ENCODE data around the gene RETN.

RETN gene, protein sequence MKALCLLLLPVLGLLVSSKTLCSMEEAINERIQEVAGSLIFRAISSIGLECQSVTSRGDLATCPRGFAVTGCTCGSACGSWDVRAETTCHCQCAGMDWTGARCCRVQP

DNA sequence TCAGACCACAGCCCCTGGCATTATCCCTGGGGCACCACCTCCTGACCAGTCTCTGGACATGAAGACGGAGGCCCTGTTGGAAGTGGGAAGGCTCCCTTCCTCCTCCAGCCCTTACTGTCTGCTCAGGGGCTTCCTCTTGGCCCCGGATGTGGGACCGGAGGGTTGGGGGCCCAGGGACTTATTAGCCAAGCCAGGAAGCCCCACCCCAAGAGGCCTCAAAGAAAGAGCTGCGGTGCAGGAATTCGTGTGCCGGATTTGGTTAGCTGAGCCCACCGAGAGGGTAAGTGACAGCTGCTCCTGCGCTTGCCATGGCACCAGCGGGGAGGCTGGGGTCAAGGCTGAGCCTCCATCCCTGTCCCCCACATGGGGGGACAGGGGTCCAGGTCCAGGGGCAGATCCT, at the start of gene RETN:
Gene RETN (plus strand): TSS at position 208 of the 400 bp plus-strand sequence. CDS start 278 bp downstream, outside the sequence.
- DNase-seq (ENCODE audit: low spot score): no peak

GRCh38 chr19:7619671-7620441, 49.0 kb upstream of the RETN start:
- DNase-seq (ENCODE audit: low spot score): no peak

GRCh38 chr19:7620442-7621412, 48.1 kb upstream of the RETN start:
- DNase-seq (ENCODE audit: low spot score): no peak

- no peak for DNase-seq (ENCODE audit: low spot score)
Observed at GRCh38 chr19:7622933-7623685, 45.7 kb upstream of the RETN start.

DNA sequence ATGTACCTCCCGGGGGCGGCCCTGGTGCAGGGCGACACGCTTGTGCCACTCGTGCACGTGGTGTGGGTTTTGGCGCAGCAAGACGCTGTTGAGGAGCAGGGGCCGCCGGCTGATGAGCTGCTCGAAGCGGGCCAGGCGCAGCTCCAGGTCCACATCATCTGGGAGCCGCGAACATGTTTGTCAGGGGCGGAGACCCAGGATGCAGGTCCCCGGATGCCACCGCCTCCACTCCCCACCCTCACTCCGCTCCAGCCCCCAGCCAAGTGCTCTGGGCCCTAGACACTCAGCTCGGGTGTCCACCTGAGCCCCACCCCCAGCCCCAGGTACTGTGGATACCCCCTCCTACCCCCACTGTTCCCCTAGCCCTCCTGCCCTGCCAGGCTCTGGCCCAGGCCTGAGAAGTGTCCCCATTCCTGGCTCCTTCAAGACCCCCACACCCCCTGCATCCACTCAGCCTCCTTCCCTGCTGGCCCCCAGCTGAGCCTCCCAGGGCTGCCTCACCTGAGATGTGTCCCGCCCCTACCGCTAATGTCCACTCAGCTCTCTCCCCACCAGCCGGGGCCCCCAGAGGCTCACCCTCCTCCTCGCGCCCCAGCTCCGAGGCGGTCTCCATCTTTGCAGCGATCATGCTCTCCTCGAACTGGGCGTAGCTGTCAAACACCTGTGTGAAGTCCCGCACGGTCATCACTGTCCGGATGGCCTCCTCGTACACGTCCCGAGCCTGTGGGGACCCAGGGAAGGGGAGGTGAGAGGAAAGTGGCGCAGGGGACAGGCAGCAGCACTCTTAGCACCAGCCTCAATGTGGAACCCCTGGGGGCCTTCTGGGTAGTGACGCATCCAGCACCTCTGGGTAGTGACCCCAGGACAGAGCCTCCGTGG, 44.9 kb upstream of the RETN start:
- DNase-seq (ENCODE audit: low spot score): no peak

GRCh38 chr19:7624810-7625209, 44.0 kb upstream of the RETN start:
- DNase-seq (ENCODE audit: low spot score): no peak

- DNase-seq (ENCODE audit: low spot score): no peak
Observed at GRCh38 chr19:7625763-7626372, 43.0 kb upstream of the RETN start.

DNA sequence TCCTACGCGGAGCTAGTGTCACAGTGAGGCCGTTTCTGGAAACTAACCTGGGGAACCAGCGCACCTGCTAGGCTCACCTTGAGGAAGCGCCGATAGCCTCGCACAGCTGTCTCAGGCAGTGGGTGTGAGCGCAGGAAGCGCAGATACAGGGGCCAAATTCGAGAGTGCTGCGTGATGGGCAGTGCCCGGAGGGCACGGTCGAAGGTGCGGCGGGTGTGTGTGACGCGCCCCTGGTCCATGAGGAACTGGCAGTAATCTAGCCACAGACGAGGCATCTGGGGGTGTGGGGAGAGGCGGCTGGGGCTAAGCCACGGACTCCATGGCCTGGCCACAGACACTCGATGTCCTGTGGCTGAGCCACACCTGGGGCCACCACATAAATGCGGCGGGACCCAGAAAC, 41.7 kb upstream of the RETN start:
- DNase-seq (ENCODE audit: low spot score): no peak

DNA sequence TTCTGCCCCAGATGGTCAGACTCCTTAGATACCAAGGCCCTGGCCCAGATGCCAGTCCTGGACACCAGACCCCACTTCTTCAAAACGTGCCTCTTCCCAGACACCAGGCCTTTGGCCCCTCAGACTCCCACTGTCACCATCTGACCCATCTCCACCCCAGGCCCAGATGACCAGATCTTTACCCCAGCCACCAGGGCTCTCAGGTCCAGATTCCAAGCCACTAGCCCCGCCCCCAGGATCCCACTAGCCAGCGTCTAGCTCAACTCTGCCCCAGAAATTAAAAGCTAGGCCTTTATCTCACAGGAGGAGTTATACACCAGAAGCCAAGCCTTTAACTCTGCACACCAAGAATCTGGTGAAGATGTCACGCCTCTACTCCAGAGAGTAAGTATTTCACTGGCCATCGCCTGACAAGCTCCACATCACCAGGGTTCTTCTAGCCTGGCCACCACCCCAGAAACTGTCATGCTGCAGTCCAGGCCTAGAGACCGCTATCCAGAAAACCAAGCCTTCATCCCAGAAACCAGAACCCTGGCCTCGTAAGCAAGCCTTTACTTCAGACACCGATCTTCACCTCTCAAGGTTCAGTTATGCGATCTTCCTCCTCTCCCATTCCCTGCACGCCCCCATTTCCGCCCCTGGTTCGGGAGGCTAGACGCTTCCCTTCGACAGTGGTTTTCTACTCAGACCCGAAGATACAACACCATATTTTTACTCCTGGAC, 40.1 kb upstream of the RETN start:
- DNase-seq (ENCODE audit: low spot score): no peak

GRCh38 chr19:7629347-7630054, 39.3 kb upstream of the RETN start, which contains the start of the genes PET100 and XAB2:
Gene PET100, plus strand, starts transcription at chr19:7629793. Its CDS starts 41 bp downstream, at chr19:7629834.
Gene XAB2, minus strand, starts transcription at chr19:7629545. Its CDS starts 18 bp downstream, at chr19:7629527.
- DNase-seq (ENCODE audit: low spot score): peak; percentile 97

GRCh38 chr19:7631577-7631976, 37.3 kb upstream of the RETN start:
- no peak for DNase-seq (ENCODE audit: low spot score)

DNA sequence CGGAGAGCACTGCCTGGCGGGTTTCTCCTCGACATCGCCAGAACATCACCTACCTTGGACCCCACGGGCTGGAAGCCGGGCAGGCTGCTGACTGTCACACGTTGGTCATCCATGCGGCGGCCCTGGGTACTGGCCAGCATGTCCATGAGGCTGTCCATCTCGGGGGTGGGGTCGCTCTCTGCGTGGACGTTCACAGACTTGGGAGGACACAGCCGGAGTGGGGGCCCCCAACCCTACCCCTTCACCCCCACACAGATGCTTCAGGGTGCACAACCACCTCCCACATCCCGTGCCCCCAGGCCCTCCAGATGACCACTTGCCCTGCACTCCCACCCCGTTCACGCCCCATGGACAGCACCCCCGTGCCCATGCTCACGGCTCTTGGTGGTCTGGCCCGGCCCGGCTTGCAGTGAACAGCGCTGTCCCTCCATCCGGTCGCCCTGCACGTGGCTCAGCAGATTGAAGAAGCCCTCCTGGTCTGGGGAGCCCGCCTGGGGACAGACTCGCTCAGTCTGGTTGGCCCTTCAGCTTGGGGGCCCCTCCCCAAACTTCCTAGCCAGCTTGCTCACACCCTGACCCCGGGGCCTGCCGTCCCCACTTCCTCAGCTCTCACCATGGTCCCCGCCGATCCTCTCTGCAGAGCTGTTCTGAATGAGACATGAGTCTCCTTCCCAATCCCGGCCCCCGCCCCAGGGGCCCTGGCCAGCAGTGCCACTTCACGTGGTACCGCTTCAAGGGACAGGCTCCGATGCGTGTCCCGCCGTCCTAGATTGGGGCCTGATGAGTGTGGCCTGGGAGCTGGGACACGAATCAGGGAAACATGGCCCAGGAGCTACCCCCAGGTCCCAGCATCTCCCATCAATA, 36.3 kb upstream of the RETN start:
- DNase-seq (ENCODE audit: low spot score): no peak

DNA sequence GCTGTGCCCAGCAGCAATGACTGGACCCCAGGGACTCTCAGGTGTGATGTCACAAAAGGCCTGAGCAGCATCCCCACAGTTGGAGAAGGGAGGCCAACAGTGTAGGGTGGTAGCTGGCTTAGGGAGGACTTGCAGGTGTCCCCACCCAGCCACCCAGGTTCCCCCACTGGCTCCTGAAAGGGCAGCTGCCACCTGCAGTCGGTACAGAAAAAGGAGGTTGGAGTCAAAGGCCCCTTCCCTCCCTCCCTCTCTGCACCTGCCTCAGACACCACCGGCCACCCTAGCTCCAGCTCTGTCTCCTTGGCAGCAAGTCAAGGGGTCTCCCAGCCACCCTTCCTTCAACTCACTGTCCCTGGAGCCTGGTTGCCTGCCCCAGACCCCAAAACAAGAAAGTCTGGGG, 35.2 kb upstream of the RETN start, which contains the start of gene PCP2:
Gene PCP2 (minus strand): TSS at position 22 of the 400 bp plus-strand sequence. CDS start 262 bp downstream, outside the sequence.
- no peak for DNase-seq (ENCODE audit: low spot score)

GRCh38 chr19:7635670-7636069, 33.2 kb upstream of the RETN start:
- DNase-seq (ENCODE audit: low spot score): no peak

DNA sequence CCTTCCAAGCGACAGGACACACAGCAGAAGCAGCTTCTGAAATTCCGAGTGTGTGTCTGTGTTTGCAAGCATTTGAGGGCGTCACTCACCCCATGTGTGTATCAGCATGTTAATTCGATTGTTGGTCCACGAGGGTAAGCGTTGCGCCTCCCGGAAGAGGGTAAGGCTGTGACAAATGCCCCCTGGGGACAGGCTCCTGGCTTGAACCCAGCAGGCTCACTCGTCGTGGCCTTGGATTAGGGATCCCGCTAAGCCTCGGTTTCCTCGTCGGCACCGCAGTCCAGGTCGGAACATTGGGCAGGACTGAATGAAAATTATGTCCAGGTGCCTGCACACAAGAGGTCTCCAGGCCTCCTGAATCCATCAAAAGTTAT, 32.5 kb upstream of the RETN start:
- no peak for DNase-seq (ENCODE audit: low spot score)

- DNase-seq (ENCODE audit: low spot score): no peak
Observed at GRCh38 chr19:7636691-7637373, 32.0 kb upstream of the RETN start, which contains the start of gene STXBP2. Gene STXBP2, plus strand, starts transcription at chr19:7637110. Its CDS starts 40 bp downstream, at chr19:7637150.

Data from left forelimb (tissue), 1 donor.